IMR-90 (cell line): ENCODE data around the gene METTL1. TPM values are rescaled to one million over a fixed set of nuclear protein-coding genes. Genes with fewer than 3 reads are reported as not detected.

Experiments
- ATAC-seq: fragments of 200-7000 bp; cut with Tn5 transposase; 2 replicates; pipeline ENCODE4 v1.9.1; 2020; ENCODE audit warnings: low read depth, mild to moderate bottlenecking, moderate library complexity
- BruUV-seq: library from RNA; stranded (reverse); fragments of 400-500 nt; replicated peaks from 2 replicates; lab custom pipeline; 2021; lab: Mats Ljungman, UMichigan
- CTCF ChIA-PET: fragments of 300-600 bp; formaldehyde crosslinking; extraction: SDS; loops from one replicate; lab custom pipeline; 2021; ENCODE audit warnings: antibody characterized with exemption; lab: Yijun Ruan, JAX
- POLR2A ChIA-PET: fragments of 300-600 bp; sonication (Branson Sonifier 250); formaldehyde crosslinking; loops from one replicate; lab custom pipeline; 2022; ENCODE audit warnings: antibody characterized with exemption; ENCODE audit not compliant: unreplicated experiment; lab: Charles Lee
- DNase-seq: peaks from one replicate; pipeline ENCODE4 v3.0.0; 2013
- H2AFZ ChIP-seq: replicated peaks from 2 replicates; pipeline ENCODE3; 2013; ENCODE audit warnings: low read length, mild to moderate bottlenecking; ENCODE audit not compliant: poor library complexity
- H2AK5ac ChIP-seq: 2 replicates; pipeline ENCODE4 v1.6.1; 2013; ENCODE audit warnings: low read depth, low read length, inconsistent platforms
- H2AK9ac ChIP-seq: replicated peaks from 2 replicates; pipeline ENCODE3; 2013; ENCODE audit warnings: mild to moderate bottlenecking, low read depth, low read length, moderate library complexity; ENCODE audit not compliant: poor library complexity
- H2BK120ac ChIP-seq: 2 replicates; pipeline ENCODE4 v1.6.1; 2013; ENCODE audit warnings: low read depth, low read length, inconsistent platforms
- H2BK15ac ChIP-seq: 3 replicates; pipeline ENCODE4 v1.6.1; 2013; ENCODE audit warnings: low read depth, low read length, inconsistent platforms
- H2BK20ac ChIP-seq: 2 replicates; pipeline ENCODE4 v1.6.1; 2013; ENCODE audit warnings: low read depth, mild to moderate bottlenecking, inconsistent platforms, low read length, moderate library complexity
- H2BK5ac ChIP-seq: 2 replicates; pipeline ENCODE4 v1.6.1; 2013; ENCODE audit warnings: mild to moderate bottlenecking, low read depth, low read length, inconsistent platforms; ENCODE audit not compliant: poor library complexity, severe bottlenecking
- H3K14ac ChIP-seq: replicated peaks from 2 replicates; pipeline ENCODE4 v1.6.1; 2013; ENCODE audit warnings: low read depth, low read length, inconsistent platforms
- H3K18ac ChIP-seq: 2 replicates; pipeline ENCODE4 v1.6.1; 2013; ENCODE audit warnings: low read depth, low read length, control low read depth
- H3K23ac ChIP-seq: 2 replicates; pipeline ENCODE4 v1.6.1; 2013; ENCODE audit warnings: low read depth, low read length, inconsistent platforms
- H3K27ac ChIP-seq: 2 replicates; pipeline ENCODE4 v1.5.1; 2013; ENCODE audit warnings: mild to moderate bottlenecking, control low read depth, low read length; ENCODE audit not compliant: insufficient read depth
- H3K27me3 ChIP-seq: 2 replicates; pipeline ENCODE4 v1.6.1; 2013; ENCODE audit warnings: low read length; ENCODE audit not compliant: control insufficient read depth, insufficient read depth
- H3K36me3 ChIP-seq: 2 replicates; pipeline ENCODE4 v1.6.1; 2013; ENCODE audit warnings: low read length, mixed read lengths; ENCODE audit not compliant: control insufficient read depth, insufficient read depth
- H3K4ac ChIP-seq: 2 replicates; pipeline ENCODE4 v1.6.1; 2013; ENCODE audit warnings: low read depth, low read length, inconsistent platforms
- H3K4me1 ChIP-seq: 2 replicates; pipeline ENCODE4 v1.6.1; 2013; ENCODE audit warnings: low read length, mixed read lengths; ENCODE audit not compliant: control insufficient read depth, insufficient read depth
- H3K4me2 ChIP-seq: 2 replicates; pipeline ENCODE4 v1.6.1; 2013; ENCODE audit warnings: low read depth, mild to moderate bottlenecking, control low read depth, low read length, moderate library complexity
- H3K4me3 ChIP-seq: 2 replicates; pipeline ENCODE4 v1.5.1; 2013; ENCODE audit warnings: low read depth, mild to moderate bottlenecking, control low read depth, low read length, moderate library complexity; ENCODE audit not compliant: insufficient read depth
- H3K56ac ChIP-seq: 2 replicates; pipeline ENCODE4 v1.6.1; 2013; ENCODE audit warnings: low read length, inconsistent platforms; ENCODE audit not compliant: insufficient read depth; ENCODE audit errors: extremely low read depth
- H3K79me1 ChIP-seq, 2 experiments: 2 replicates each; pipeline ENCODE4 v1.6.1; 2013; ENCODE audit warnings: low read length in 2 of 2, inconsistent platforms in 1 of 2, low read depth in 1 of 2
- H3K9ac ChIP-seq: 2 replicates; pipeline ENCODE4 v1.6.1; 2013; ENCODE audit warnings: low read depth, low read length, control low read depth
- H3K9me1 ChIP-seq: 2 replicates; pipeline ENCODE4 v1.6.1; 2013; ENCODE audit warnings: low read length, inconsistent platforms; ENCODE audit not compliant: insufficient read depth
- H3K9me3 ChIP-seq: 2 replicates; pipeline ENCODE4 v1.6.1; 2013; ENCODE audit warnings: low read length; ENCODE audit not compliant: control insufficient read depth, insufficient read depth
- H4K20me1 ChIP-seq: 2 replicates; pipeline ENCODE4 v1.6.1; 2013; ENCODE audit warnings: low read length, inconsistent platforms; ENCODE audit not compliant: insufficient read depth
- H4K5ac ChIP-seq: 2 replicates; pipeline ENCODE4 v1.6.1; 2013; ENCODE audit warnings: mild to moderate bottlenecking, low read depth, low read length, control low read depth
- H4K8ac ChIP-seq, 2 experiments: 2 replicates each; pipeline ENCODE4 v1.6.1; 2013; ENCODE audit warnings: low read depth in 2 of 2, low read length in 2 of 2, control low read depth in 1 of 2, inconsistent platforms in 1 of 2
- H4K91ac ChIP-seq: 2 replicates; pipeline ENCODE4 v1.6.1; 2013; ENCODE audit warnings: low read depth, low read length, inconsistent platforms; ENCODE audit not compliant: insufficient read depth
- CHD1 ChIP-seq: IDR thresholded peaks from 2 replicates; pipeline ENCODE4 v1.6.1; 2012; ENCODE audit warnings: low read depth, low read length, improper control_type of control experiment
- ELK1 ChIP-seq: fragments of 150-350 bp; IDR thresholded peaks from 2 replicates; pipeline ENCODE4 v1.6.1; 2016; ENCODE audit warnings: low read depth, mild to moderate bottlenecking, low read length, moderate library complexity, borderline replicate concordance
- FOS ChIP-seq: fragments of 150-350 bp; IDR thresholded peaks from 2 replicates; pipeline ENCODE4 v1.6.1; 2016; ENCODE audit warnings: low read depth, low read length
- MAZ ChIP-seq: IDR thresholded peaks from 2 replicates; pipeline ENCODE4 v1.6.1; 2012; ENCODE audit warnings: low read depth, mild to moderate bottlenecking, low read length, improper control_type of control experiment, moderate library complexity, borderline replicate concordance
- POLR2A ChIP-seq: IDR thresholded peaks from 2 replicates; pipeline ENCODE4 v1.6.1; 2012; ENCODE audit warnings: mild to moderate bottlenecking, low read depth, low read length
- RAD21 ChIP-seq: IDR thresholded peaks from 2 replicates; pipeline ENCODE4 v1.6.1; 2012; ENCODE audit warnings: low read length, improper control_type of control experiment
- SMC3 ChIP-seq: fragments of 150-350 bp; IDR thresholded peaks from 2 replicates; pipeline ENCODE4 v1.6.1; 2016; ENCODE audit warnings: low read depth, mild to moderate bottlenecking, antibody characterized with exemption, low read length, moderate library complexity
- WGBS, 2 experiments: methylation state at CpG; one replicate each; pipeline versions ENCODE4 v1.1.5 to v1.1.7; 2013; ENCODE audit warnings: missing lambda C conversion rate in 2 of 2; ENCODE audit not compliant: insufficient read length in 1 of 2; ENCODE audit errors: extremely low coverage in 2 of 2; 5-methylcytosine and 5-hydroxymethylcytosine counted together
- dilution Hi-C: fragments of 300-500 bp; cut with HindIII; formaldehyde crosslinking; loops from one replicate; pipeline ENCODE4 v1.14.3; 2018; ENCODE audit warnings: low sequenced_read_pairs; ENCODE audit not compliant: unreplicated experiment
- in situ Hi-C: fragments of 300-500 bp; cut with MboI; formaldehyde crosslinking; loops from 3 replicates; pipeline ENCODE4 v1.14.3; 2019; ENCODE audit warnings: low sequenced_read_pairs, inconsistent platforms, mixed read lengths
- intact Hi-C: fragments of 100-400 bp; cut with micrococcal nuclease; formaldehyde crosslinking; loops from 2 replicates; pipeline ENCODE4 v1.10.0; 2022
- polyA plus RNA-seq, 3 experiments: library from polyadenylated mRNA; depleted of rRNA; stranded (reverse); fragments of >200 nt; gene quantifications; 2 replicates each; pipeline ENCODE4 v1.2.3, GENCODE V29; 2012; ENCODE audit warnings: low replicate concordance in 1 of 3
- total RNA-seq: library from RNA; depleted of rRNA; stranded (reverse); fragments of >200 nt; gene quantifications from 2 replicates; pipeline ENCODE4 v1.2.3, GENCODE V29; 2012

The METTL1 gene
- total and polyA plus RNA-seq, 2 of the 4 experiments (the other 2 are of a cell fraction) = 12.4 to 27.5 TPM

- no peak for ATAC-seq
- Histone ChIP-seq H2AK9ac (peak overlapping the region; percentile 99), H2AK5ac (peak overlapping the region; percentile 98), H3K36me3 (peaks cover 24% of the 10 kb centered on the region), H3K27ac (peak overlapping the region; percentile 93; the same call in 1 of the 2 replicates), H4K5ac (peak overlapping the region; percentile 80; the same call in 1 of the 2 replicates), H3K27me3 (peaks cover 12% of the 10 kb centered on the region), H2BK15ac (no peak overlapping the region), H2BK5ac (no peak overlapping the region), H2BK120ac (no peak overlapping the region), H3K4me1 (peaks cover 7% of the 10 kb centered on the region), H4K91ac (no peak overlapping the region; the same call in 1 of the 2 replicates), H2AFZ (no peak overlapping the region), H3K9me3 (no peaks in the 10 kb centered on the region), H3K79me1 (peaks cover 22 to 47% of the 10 kb centered on the region in 2 experiments; a peak in 3 of 4 replicates), H3K9ac (no peak overlapping the region), H3K4me2 (peak overlapping the region; percentile 94), H4K20me1 (0 out of 2 replicates have a peak, but pooled peaks cover 7% of the 10 kb centered on the region), H3K4ac (peak overlapping the region; percentile 100), H3K56ac (no peak overlapping the region), H2BK20ac (no peak overlapping the region), H3K18ac (no peak overlapping the region), H3K9me1 (peaks cover 15% of the 10 kb centered on the region), H3K4me3 (peak overlapping the region; percentile 69; the same call in 1 of the 2 replicates), H4K8ac (peak overlapping the region; percentile 74 to 100; a peak in 3 of 4 replicates), H3K23ac (no peak overlapping the region), H3K14ac (no peak overlapping the region)
- intact Hi-C loops = no loop called here
- BruUV-seq = no TSS peak
- ChIA-PET POLR2A (no interaction called here), CTCF (interaction anchor here (1.9 kb wide), 1 partner anchor 10 kb away, joined by 6 read pairs; no protein-coding TSS in a partner anchor)
- in situ Hi-C loops = no loop called here
- dilution Hi-C loops = no loop called here
- DNase-seq = no peak
- 100% methylated on average over 1 of the region's 3 CpGs; no CpG with 5 or more reads in 1 of the 2 experiments for WGBS, 2 experiments
- no peak for TF ChIP-seq FOS
- TF ChIP-seq POLR2A = no peak
- TF ChIP-seq SMC3 = no peak
- no peak for TF ChIP-seq RAD21
- TF ChIP-seq ELK1 = no peak
- no peak for TF ChIP-seq MAZ
- TF ChIP-seq CHD1 = no peak
Measured at GRCh38 chr12:57746025-57746424, 25.9 kb downstream of the METTL1 start.
